H1 (cell line): ENCODE measurements around the gene IL16. TPM values are rescaled to one million over a fixed set of nuclear protein-coding genes. Genes with fewer than 3 reads are reported as not detected.

Experiments used
- BRCA1 ChIP-seq: IDR thresholded peaks from 2 replicates; pipeline ENCODE4 v1.6.1; 2012; ENCODE audit warnings: low read depth, low read length, improper control_type of control experiment
- CBX5 ChIP-seq: fragments of 300-800, 300-1000 bp; sonication (generic); IDR thresholded peaks from 2 replicates; pipeline ENCODE4 v1.7.1; 2016; ENCODE audit warnings: antibody characterized with exemption, low read length, low read depth
- MAFK ChIP-seq: IDR thresholded peaks from 2 replicates; pipeline ENCODE4 v1.6.1; 2012; ENCODE audit warnings: low read depth, mild to moderate bottlenecking, improper control_type of control experiment, low read length
- POLR2A ChIP-seq, 2 experiments: IDR thresholded peaks; 1 replicate in 1 of 2; 2 replicates in 1 of 2; pipeline ENCODE4 v1.6.1; 2011; ENCODE audit warnings: low read depth in 2 of 2, low read length in 2 of 2, mild to moderate bottlenecking in 2 of 2; ENCODE audit errors: control extremely low read depth in 1 of 2
- RXRA ChIP-seq: IDR thresholded peaks from 2 replicates; pipeline ENCODE4 v1.6.1; 2011; ENCODE audit warnings: low read depth, mild to moderate bottlenecking, low read length, moderate library complexity; ENCODE audit not compliant: insufficient read depth
- polyA plus RNA-seq, 7 experiments: library from polyadenylated mRNA; depleted of rRNA in 3 of 7; stranded (reverse) in 5 of 7; unstranded in 2 of 7; fragments of >200 nt in 5 of 7; fragments of 200-250 nt in 2 of 7; gene quantifications; 1 replicate in 5 of 7; 2 replicates in 1 of 7; 4 replicates in 1 of 7; pipeline versions ENCODE4 v1.2.1 to v1.2.3, GENCODE V29; 2011 to 2013; ENCODE audit warnings: missing spikeins in 2 of 7, mixed read lengths in 2 of 7
- total RNA-seq: library from RNA; stranded (reverse); fragmentation: NEBNext Ultra II Directional; extraction: Animal tissue kit (Norgen Biotek cat#: 25700); gene quantifications from 2 replicates; pipeline ENCODE4 v1.2.1, GENCODE V29; 2021
- TF ChIP-seq, protein P1 (sequence below): IDR thresholded peaks from 2 replicates; pipeline ENCODE4 v1.6.1; 2012; ENCODE audit warnings: inconsistent platforms

IL16 gene
- total and polyA plus RNA-seq, 2 of the 8 experiments (the other 6 are each of a cell fraction or from before 2014, with no cell fraction given) = 0.03 to 0.09 TPM

DNA sequence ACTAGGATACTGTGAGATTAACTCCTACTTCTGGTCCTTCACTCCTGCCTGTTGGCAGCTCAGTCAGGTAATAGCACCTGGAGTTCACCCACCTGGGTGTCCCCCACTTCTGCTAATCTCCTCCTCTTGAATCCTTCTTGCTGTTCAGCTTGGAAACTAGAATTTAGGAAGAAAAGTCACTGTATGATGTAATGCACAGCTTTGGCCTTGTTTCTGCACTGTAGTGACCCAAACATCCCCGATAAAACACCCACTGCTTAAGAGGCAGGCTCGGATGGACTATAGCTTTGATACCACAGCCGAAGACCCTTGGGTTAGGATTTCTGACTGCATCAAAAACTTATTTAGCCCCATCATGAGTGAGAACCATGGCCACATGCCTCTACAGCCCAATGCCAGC, 102.5 kb downstream of the IL16 start (continued):
- TF ChIP-seq, protein P1, sequence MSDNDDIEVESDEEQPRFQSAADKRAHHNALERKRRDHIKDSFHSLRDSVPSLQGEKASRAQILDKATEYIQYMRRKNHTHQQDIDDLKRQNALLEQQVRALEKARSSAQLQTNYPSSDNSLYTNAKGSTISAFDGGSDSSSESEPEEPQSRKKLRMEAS = no peak
- TF ChIP-seq POLR2A (IDR thresholded peaks at IDR 0.05; ENCODE audit: control extremely low read depth in 1 of 2, low read depth in 2 of 2, low read length in 2 of 2) = no peak
- no peak for TF ChIP-seq BRCA1
- no peak for TF ChIP-seq MAFK
- TF ChIP-seq CBX5 = no peak
- no peak for TF ChIP-seq RXRA
